NCI-H2196 (cell line): Measurements from ENCODE around the gene PI4KA.
"Not testable (repeated sequence)": the region's sequence is repeated elsewhere in the genome, so short reads cannot be mapped to it uniquely, and the experiment has no call there.

Source experiments
- DNase-seq: peaks from one replicate; lab custom pipeline; 2025; ENCODE audit not compliant: unreplicated experiment; lab: John Stamatoyannopoulos, UW

PI4KA gene

GRCh38 chr22:20702175-20702545 is 156.5 kb downstream of the PI4KA start:
- not testable (repeated sequence) for DNase-seq

DNA sequence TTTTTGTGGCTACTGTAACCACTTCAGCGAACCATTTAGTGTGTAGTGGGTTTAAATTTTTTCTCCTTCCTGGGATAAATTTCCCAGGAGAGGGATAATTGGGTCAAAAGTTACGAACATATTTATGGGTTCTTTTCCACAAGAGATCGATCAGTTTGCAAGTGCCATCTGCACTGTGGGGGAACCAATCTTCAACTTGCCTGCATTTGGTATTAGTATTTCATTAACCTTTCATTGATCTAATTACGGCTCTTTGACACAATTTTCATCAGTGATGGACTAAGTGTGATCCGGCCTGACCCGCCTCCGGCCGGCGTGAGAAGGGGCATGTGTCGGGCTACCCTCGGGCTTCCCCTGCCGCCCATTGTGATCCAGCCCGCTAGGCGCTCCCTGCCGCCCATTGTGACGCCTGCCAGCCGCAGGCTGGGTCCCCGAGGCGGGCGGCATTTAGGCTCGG is 156.9 kb downstream of the PI4KA start:
- not testable (repeated sequence) for DNase-seq

DNA sequence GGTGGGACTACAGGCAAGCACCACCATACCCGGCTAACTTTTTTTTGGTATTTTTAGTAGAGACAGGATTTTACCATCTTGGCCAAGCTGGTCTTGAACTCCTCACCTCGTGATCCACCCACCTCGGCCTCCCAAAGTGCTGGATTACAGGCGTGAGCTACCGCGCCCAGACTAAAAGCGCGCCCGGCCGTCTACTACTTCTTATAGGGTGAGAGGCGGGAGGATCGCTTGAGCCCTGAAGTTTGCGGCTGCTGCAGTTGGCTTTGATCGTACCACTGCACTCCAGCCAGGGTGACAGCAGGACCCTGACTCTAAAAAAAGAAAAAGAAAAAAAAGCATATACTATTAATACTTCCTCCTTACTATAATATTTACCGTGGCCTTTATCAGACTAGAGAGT is 158.3 kb downstream of the PI4KA start:
- DNase-seq = not testable (repeated sequence)

DNA sequence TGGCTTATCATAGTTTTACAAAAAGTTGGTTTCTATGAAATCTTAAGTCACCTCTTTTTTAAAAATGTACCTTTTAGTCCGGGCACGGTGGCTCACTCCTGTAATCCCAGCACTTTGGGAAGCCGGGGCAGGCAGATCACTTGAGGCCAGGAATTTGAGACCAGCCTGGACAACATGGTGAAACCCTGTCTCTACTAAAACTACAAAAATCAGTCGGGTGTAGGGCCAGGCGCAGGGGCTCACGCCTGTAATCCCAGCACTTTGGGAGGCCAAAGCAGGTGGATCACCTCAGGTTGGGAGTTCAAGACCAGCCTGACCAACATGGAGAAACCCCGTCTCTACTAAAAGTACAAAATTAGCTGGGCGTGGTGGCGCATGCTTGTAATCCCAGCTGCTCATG is 158.8 kb downstream of the PI4KA start:
- not testable (repeated sequence) for DNase-seq

GRCh38 chr22:20697481-20698113 is 161.0 kb downstream of the PI4KA start:
- DNase-seq = peak; percentile 10

GRCh38 chr22:20696056-20696455 is 162.6 kb downstream of the PI4KA start:
- DNase-seq = not testable (repeated sequence)

- DNase-seq = not testable (repeated sequence)
These were observed 163.4 kb downstream of the PI4KA start for GRCh38 chr22:20695205-20695604.

DNA sequence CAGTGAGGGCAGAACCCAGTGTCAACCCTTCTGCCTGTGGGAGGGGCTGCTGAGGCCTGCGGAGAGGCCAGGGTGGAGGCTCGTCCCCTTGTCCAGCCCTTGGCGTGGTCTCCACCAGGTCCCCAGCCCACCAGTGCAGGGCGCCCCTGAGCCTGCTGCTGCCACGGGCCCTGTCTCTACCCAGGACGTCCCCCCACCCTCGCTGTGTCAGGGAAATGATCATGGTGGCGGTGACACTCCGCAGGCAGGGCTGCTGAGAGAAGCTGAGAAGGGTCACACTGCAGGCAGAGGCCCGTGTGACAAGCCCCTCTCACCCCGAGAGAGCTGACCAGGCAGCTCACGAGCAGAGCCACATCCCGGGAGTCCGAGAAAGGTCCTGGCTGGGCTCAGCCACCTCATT is 164.4 kb downstream of the PI4KA start:
- not testable (repeated sequence) for DNase-seq

DNA sequence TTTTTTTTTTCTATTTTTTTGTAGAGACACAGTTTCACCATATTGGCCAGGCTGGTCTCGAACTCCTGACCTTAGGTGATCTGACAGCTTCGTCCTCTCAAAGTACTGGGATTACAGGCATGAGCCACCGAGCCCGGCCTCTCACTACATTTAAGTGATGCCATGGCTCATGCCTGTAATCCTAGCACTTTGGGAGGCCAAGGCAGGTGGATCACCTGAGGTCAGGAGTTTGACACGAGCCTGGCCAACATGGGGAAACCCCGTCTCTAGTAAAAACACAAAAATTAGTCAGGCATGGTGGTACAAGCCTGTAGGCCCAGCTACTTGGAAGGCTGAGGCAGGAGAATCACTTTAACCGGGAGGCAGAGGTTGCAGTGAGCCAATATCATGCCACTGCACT is 165.7 kb downstream of the PI4KA start:
- not testable (repeated sequence) for DNase-seq

- not testable (repeated sequence) for DNase-seq
These were observed 167.9 kb downstream of the PI4KA start for GRCh38 chr22:20690586-20691317.

DNA sequence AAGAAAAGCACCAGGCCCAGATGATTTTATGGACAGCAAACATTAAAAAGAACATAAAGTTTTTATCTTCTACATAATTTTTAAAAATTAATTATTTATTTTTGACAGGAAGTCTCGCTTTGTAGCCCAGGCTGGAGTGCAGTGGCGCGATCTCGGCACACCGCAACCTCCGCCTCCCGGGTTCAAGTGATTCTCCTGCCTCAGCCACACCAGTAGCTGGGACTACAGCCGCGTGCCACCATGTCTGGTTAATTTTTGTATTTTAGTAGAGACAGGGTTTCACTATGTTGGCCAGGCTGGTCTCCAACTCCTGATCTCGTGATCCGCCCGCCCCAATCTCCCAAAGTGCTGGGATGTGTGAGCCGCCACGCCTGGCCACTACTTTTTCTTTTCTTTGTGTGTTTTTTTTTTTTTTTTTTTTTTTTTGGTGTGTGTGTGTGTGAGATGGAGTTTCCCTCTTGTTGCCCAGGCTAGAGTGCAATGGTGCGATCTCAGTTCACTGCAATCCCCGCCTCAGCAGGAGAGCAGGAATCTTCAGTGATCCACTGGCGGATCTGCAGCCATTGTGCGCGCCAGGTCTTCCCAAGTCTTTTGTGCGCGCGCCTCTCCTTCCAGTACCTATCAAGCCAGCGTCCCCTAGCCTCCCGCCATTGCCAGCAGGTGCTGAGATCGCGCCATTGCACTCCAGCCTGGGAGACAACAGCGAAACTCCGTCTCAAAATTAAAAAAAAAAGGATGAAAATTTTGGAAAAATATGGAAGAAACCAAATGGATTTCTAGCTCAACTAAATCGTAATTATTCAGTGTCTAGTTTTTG is 171.0 kb downstream of the PI4KA start:
- not testable (repeated sequence) for DNase-seq

DNA sequence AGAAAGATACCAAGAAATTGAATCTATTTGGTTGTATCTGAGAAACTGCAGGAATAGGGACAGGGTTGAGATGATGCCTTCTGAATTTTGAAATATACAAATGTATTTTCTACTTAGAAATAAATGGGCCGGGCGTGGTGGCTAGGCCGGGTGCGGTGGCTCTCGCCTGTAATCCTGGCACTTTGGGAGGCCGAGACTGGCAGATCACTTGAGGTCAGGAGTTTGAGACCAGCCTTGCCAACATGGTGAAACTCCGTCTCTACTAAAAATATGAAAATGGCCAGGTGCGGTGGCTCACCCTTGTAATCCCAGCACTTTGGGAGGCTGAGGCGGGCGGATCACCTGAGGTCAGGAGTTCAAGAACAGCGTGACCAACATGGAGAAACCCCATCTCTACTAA is 172.8 kb downstream of the PI4KA start:
- DNase-seq = not testable (repeated sequence)

GRCh38 chr22:20678792-20679435 is 179.7 kb downstream of the PI4KA start:
- not testable (repeated sequence) for DNase-seq

GRCh38 chr22:20677684-20678242 is 180.8 kb downstream of the PI4KA start:
- no peak for DNase-seq

DNA sequence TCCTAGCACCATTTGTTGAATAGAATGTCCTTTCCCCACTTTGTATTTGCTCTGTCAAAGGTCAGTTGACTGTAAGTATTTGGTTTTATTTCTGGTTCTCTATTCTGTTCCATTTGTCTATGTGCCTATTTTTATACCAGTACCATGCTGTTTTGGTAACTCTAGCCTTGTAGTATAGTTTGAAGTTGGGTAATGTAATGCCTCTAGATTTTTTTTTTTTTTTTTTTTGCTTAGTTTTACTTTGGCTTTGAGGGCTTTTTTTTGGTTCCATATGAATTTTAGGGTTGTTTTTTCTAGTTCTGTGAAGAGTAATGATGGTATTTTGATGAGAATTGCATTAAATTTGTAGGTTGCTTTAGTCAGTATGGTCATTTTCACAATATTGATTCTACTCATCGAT is 183.0 kb downstream of the PI4KA start:
- not testable (repeated sequence) for DNase-seq

GRCh38 chr22:20674998-20675397 is 183.6 kb downstream of the PI4KA start:
- DNase-seq = no peak

GRCh38 chr22:20673295-20674195 is 185.1 kb downstream of the PI4KA start:
- no peak for DNase-seq

GRCh38 chr22:20672732-20673131 is 185.9 kb downstream of the PI4KA start:
- no peak for DNase-seq

- no peak for DNase-seq
These were observed 186.6 kb downstream of the PI4KA start for GRCh38 chr22:20672082-20672424.
